ENCODE measurements around the gene TFIP11. TPM values are rescaled to one million over a fixed set of nuclear protein-coding genes. Genes with fewer than 3 reads are reported as not detected.

The TFIP11 gene
- total and polyA plus RNA-seq, 9 of the 15 experiments (the other 6 are each of a cell fraction or from before 2014, with no cell fraction given), result 11.5 to 38.1 (median 25.2) TPM

- TF ChIP-seq PATZ1 (CRISPR knock-in tag; IDR thresholded peaks at IDR 0.05; ENCODE audit: borderline replicate concordance) (no peak), POLR2G (IDR thresholded peaks at IDR 0.05; ENCODE audit: low read depth, low read length) (peak; percentile 87), NFXL1 (CRISPR knock-in tag; IDR thresholded peaks at IDR 0.05) (no peak), ZHX1 (conservative IDR thresholded peaks at IDR 0.05; ENCODE audit: low read length) (0 out of 2 replicates have a peak, but pooled peaks have one; percentile 40), ZKSCAN1 (IDR thresholded peaks at IDR 0.05; ENCODE audit: low read depth, low read length) (0 out of 2 replicates have a peak, but pooled peaks have one; percentile 9), TEAD1 (CRISPR knock-in tag; IDR thresholded peaks at IDR 0.05) (peak in 1 of 2 experiments; percentile 40; a peak in 1 of 4 replicates), TOE1 (IDR thresholded peaks at IDR 0.05; ENCODE audit: borderline replicate concordance) (peak; percentile 69), TOE1 (CRISPR knock-in tag; IDR thresholded peaks at IDR 0.05; ENCODE audit: borderline replicate concordance, low read depth) (no peak), TFAP4 (CRISPR knock-in tag; IDR thresholded peaks at IDR 0.05; ENCODE audit: borderline replicate concordance) (peak; percentile 86), NCOR1 (IDR thresholded peaks at IDR 0.05) (peak; percentile 32; the same call in 1 of the 2 replicates), DIDO1 (tag; IDR thresholded peaks at IDR 0.05; ENCODE audit: low read depth) (peak; percentile 39; the same call in 1 of the 2 replicates), ZBTB12 (CRISPR knock-in tag; IDR thresholded peaks at IDR 0.05) (peak; percentile 98), MXI1 (IDR thresholded peaks at IDR 0.05; ENCODE audit: low read depth, low read length) (0 out of 2 replicates have a peak, but pooled peaks have one; percentile 72), SIN3A (IDR thresholded peaks at IDR 0.05; ENCODE audit: borderline replicate concordance in 2 of 2, control insufficient read depth in 1 of 2, low read depth in 2 of 2, low read length in 2 of 2) (peak; percentile 85 to 90; a peak in 3 of 4 replicates), RHOXF2B (CRISPR knock-in tag; conservative IDR thresholded peaks at IDR 0.05) (no peak), L3MBTL2 (IDR thresholded peaks at IDR 0.05) (peak; percentile 56; the same call in 1 of the 2 replicates), NR2C1 (IDR thresholded peaks at IDR 0.05) (peak; percentile 58; the same call in 1 of the 2 replicates), NR2C1 (tag; IDR thresholded peaks at IDR 0.05) (peak; percentile 62; the same call in 1 of the 2 replicates), SRSF7 (optimal IDR thresholded peaks at IDR 0.05; ENCODE audit: low read depth, low read length) (no peak), SOX6 (IDR thresholded peaks at IDR 0.05) (0 out of 2 replicates have a peak, but pooled peaks have one; percentile 15)
These were observed 28.6 kb downstream of the TFIP11 start, which contains the start of the genes HPS4 and SRRD (continued) for GRCh38 chr22:26483439-26484359.
